CD14-positive monocyte (primary cell): ENCODE data around the gene FARP2. TPM values are rescaled to one million over a fixed set of nuclear protein-coding genes. Genes with fewer than 3 reads are reported as not detected.
A peak's percentile ranks its signal among the peaks of the same experiment; 100 is the strongest.
"Not testable (repeated sequence)": the region's sequence is repeated elsewhere in the genome, so short reads cannot be mapped to it uniquely, and the experiment has no call there.

Experiments used
- DNase-seq, 3 donors: peaks; one replicate each; pipeline ENCODE4 v3.0.0-alpha.2; 2011 to 2022
- H2AFZ ChIP-seq: 2 replicates; pipeline ENCODE4 v1.6.0; 2012; ENCODE audit warnings: mild to moderate bottlenecking, low read depth, low read length, inconsistent platforms; ENCODE audit not compliant: insufficient read depth, poor library complexity, severe bottlenecking
- H3K27ac ChIP-seq, 2 donors: 1 replicate in 1 of 2; 2 replicates in 1 of 2; pipeline ENCODE4 v1.5.1; 2012 to 2013; ENCODE audit warnings: low read length in 2 of 2, control low read depth in 1 of 2, inconsistent platforms in 1 of 2, low read depth in 1 of 2, mild to moderate bottlenecking in 1 of 2
- H3K27me3 ChIP-seq, 2 donors: one replicate each; pipeline versions ENCODE4 v1.6.0 to v1.6.1; 2011 to 2013; ENCODE audit warnings: low read length in 2 of 2; ENCODE audit not compliant: control insufficient read depth in 2 of 2, insufficient read depth in 2 of 2
- H3K36me3 ChIP-seq, 2 donors: replicated peaks in 1 of 2; 1 replicate in 1 of 2; 2 replicates in 1 of 2; pipeline versions ENCODE4 v1.5.1 to v1.6.1; 2012 to 2013; ENCODE audit warnings: low read length in 2 of 2, control low read depth in 1 of 2, inconsistent platforms in 1 of 2, mild to moderate bottlenecking in 1 of 2; ENCODE audit not compliant: insufficient read depth in 2 of 2, control insufficient read depth in 1 of 2
- H3K4me1 ChIP-seq, 2 donors: 1 replicate in 1 of 2; 2 replicates in 1 of 2; pipeline versions ENCODE4 v1.5.1 to v1.6.1; 2012 to 2013; ENCODE audit warnings: low read length in 2 of 2, control low read depth in 1 of 2, inconsistent platforms in 1 of 2, mild to moderate bottlenecking in 1 of 2, moderate library complexity in 1 of 2; ENCODE audit not compliant: insufficient read depth in 2 of 2, control insufficient read depth in 1 of 2
- H3K4me2 ChIP-seq: replicated peaks from 2 replicates; pipeline ENCODE3; 2012; ENCODE audit warnings: low read length, moderate library complexity, mild to moderate bottlenecking; ENCODE audit not compliant: poor library complexity, severe bottlenecking; ENCODE audit errors: extremely low read depth
- H3K4me3 ChIP-seq, 3 experiments: fragments of 200-600 bp in 1 of 3; sonication (generic) in 1 of 3; replicated peaks in 1 of 3; 1 replicate in 2 of 3; 2 replicates in 1 of 3; pipeline ENCODE4 v1.5.1; 2011 to 2013; ENCODE audit warnings: low read length in 3 of 3, mild to moderate bottlenecking in 3 of 3, control low read depth in 2 of 3, low read depth in 2 of 3, inconsistent platforms in 1 of 3, moderate library complexity in 1 of 3
- H3K79me2 ChIP-seq: 2 replicates; pipeline ENCODE4 v1.6.0; 2012; ENCODE audit warnings: mild to moderate bottlenecking, control low read depth, inconsistent platforms, low read length, moderate library complexity; ENCODE audit not compliant: insufficient read depth
- H3K9ac ChIP-seq: 2 replicates; pipeline ENCODE4 v1.6.0; 2017; ENCODE audit warnings: low read length, mild to moderate bottlenecking; ENCODE audit not compliant: insufficient read depth, poor library complexity, severe bottlenecking
- H3K9me3 ChIP-seq, 2 donors: replicated peaks in 1 of 2; 1 replicate in 1 of 2; 2 replicates in 1 of 2; pipeline versions ENCODE4 v1.5.1 to v1.6.1; 2012 to 2013; ENCODE audit warnings: low read length in 2 of 2, control low read depth in 1 of 2; ENCODE audit not compliant: control insufficient read depth in 1 of 2, insufficient read depth in 1 of 2
- H4K20me1 ChIP-seq: 2 replicates; pipeline ENCODE4 v1.6.0; 2012; ENCODE audit warnings: mild to moderate bottlenecking, low read length, control low read depth, moderate library complexity; ENCODE audit not compliant: insufficient read depth
- H3K27ac Mint-ChIP-seq, 7 donors: one replicate each; pipeline ENCODE4 v1.8.0; 2020; ENCODE audit warnings: mild to moderate bottlenecking in 7 of 7, mixed read lengths in 7 of 7, moderate library complexity in 6 of 7, inconsistent platforms in 2 of 7
- H3K27me3 Mint-ChIP-seq, 3 donors: one replicate each; pipeline ENCODE4 v1.8.0; 2021 to 2022; ENCODE audit warnings: low read depth in 3 of 3, mild to moderate bottlenecking in 3 of 3, mixed read lengths in 3 of 3, moderate library complexity in 3 of 3, inconsistent platforms in 1 of 3
- H3K36me3 Mint-ChIP-seq, 2 donors: one replicate each; pipeline ENCODE4 v1.8.0; 2020; ENCODE audit warnings: mixed read lengths in 2 of 2, inconsistent platforms in 1 of 2, mild to moderate bottlenecking in 1 of 2
- H3K4me1 Mint-ChIP-seq: one replicate; pipeline ENCODE4 v1.8.0; 2020; ENCODE audit warnings: mild to moderate bottlenecking, mixed read lengths
- H3K4me3 Mint-ChIP-seq, 2 donors: one replicate each; pipeline ENCODE4 v1.8.0; 2020; ENCODE audit warnings: mild to moderate bottlenecking in 2 of 2, mixed read lengths in 2 of 2, moderate library complexity in 1 of 2
- H3K9me3 Mint-ChIP-seq, 7 donors: one replicate each; pipeline ENCODE4 v1.8.0; 2020 to 2022; ENCODE audit warnings: mixed read lengths in 7 of 7, mild to moderate bottlenecking in 6 of 7, moderate library complexity in 6 of 7, inconsistent platforms in 2 of 7
- CTCF ChIP-seq: fragments of 200-600 bp; IDR thresholded peaks from one replicate; pipeline ENCODE4 v1.8.0; 2022; ENCODE audit warnings: antibody characterized with exemption, mild to moderate bottlenecking
- WGBS: methylation state at CpG from one replicate; pipeline ENCODE4 v1.1.5; 2013; ENCODE audit warnings: missing lambda C conversion rate; ENCODE audit not compliant: insufficient coverage; 5-methylcytosine and 5-hydroxymethylcytosine counted together
- intact Hi-C, 2 donors: fragments of 100-400 bp; cut with micrococcal nuclease; formaldehyde crosslinking; loops; one replicate each; pipeline versions ENCODE4 v1.15.0 to v1.15.1; 2023
- polyA plus RNA-seq, 3 donors: library from polyadenylated mRNA; depleted of rRNA in 1 of 3; unstranded in 2 of 3; stranded (reverse) in 1 of 3; fragments of 300-500 nt in 2 of 3; fragments of >200 nt in 1 of 3; fragmentation: Illumina TruSeq in 2 of 3; gene quantifications; 1 replicate in 2 of 3; 2 replicates in 1 of 3; pipeline ENCODE4 v1.2.3, GENCODE V29; 2012 to 2021

FARP2 gene
- polyA plus RNA-seq, 3 donors = 6.7 to 8.5 (median 7.3) TPM

- H3K9me3 Mint-ChIP-seq = no peaks in the 10 kb centered on the region
- no peak for DNase-seq
- Histone ChIP-seq H4K20me1 (peaks cover 67% of the 10 kb centered on the region), H3K4me1 (peaks cover 39 to 64% of the 10 kb centered on the region in 2 donors), H3K27ac (peak overlapping the region; percentile 98 to 99), H3K4me3 (peak overlapping the region; percentile 82 to 96 (median 88)), H3K4me2 (peak overlapping the region; percentile 89), H3K27me3 (no peaks in the 10 kb centered on the region), H3K9me3 (no peaks in the 10 kb centered on the region), H3K9ac (peak overlapping the region; percentile 89), H3K36me3 (no peaks in the 10 kb centered on the region), H2AFZ (peak overlapping the region; percentile 66), H3K79me2 (peaks cover 83% of the 10 kb centered on the region)
- peak overlapping the region; percentile 96 to 97 for H3K4me3 Mint-ChIP-seq
- H3K4me1 Mint-ChIP-seq = peaks cover 73% of the 10 kb centered on the region
- H3K27ac Mint-ChIP-seq = peak overlapping the region; percentile 96 to 100 (median 99)
- peaks cover 0 to 5% (median 2%) of the 10 kb centered on the region in 3 donors for H3K27me3 Mint-ChIP-seq
- intact Hi-C loops = loop anchor here in 1 of 2 donors (5.0 kb wide), 1 partner anchor 165 kb away; the partner anchor contains the start of gene PPP1R7
- H3K36me3 Mint-ChIP-seq = peaks cover 13% of the 10 kb centered on the region in 2 donors
- no CpG with 5 or more reads among the region's 4 CpGs for WGBS
- TF ChIP-seq CTCF = no peak
These were observed 39.3 kb upstream of the FARP2 start for GRCh38 chr2:241316825-241317224.

GRCh38 chr2:241317391-241317790 lies 38.7 kb upstream of the FARP2 start:
- Histone ChIP-seq H3K27ac (peak overlapping the region in 1 of 2 donors; percentile 98), H3K27me3 (no peaks in the 10 kb centered on the region), H4K20me1 (peaks cover 67% of the 10 kb centered on the region), H3K9ac (no peak overlapping the region), H3K79me2 (peaks cover 83% of the 10 kb centered on the region), H3K9me3 (no peaks in the 10 kb centered on the region), H2AFZ (no peak overlapping the region), H3K4me3 (peak overlapping the region; percentile 82 to 96 (median 88)), H3K36me3 (no peaks in the 10 kb centered on the region), H3K4me1 (peaks cover 44 to 70% of the 10 kb centered on the region in 2 donors), H3K4me2 (peak overlapping the region; percentile 89)
- no peak for TF ChIP-seq CTCF
- 100% methylated on average over 1 of the region's 4 CpGs for WGBS
- intact Hi-C loops = loop anchor here in 1 of 2 donors (5.0 kb wide), 1 partner anchor 165 kb away; the partner anchor contains the start of gene PPP1R7
- peak; percentile 37 to 52 (median 51) for DNase-seq
- Mint-ChIP-seq H3K4me1 (peaks cover 73% of the 10 kb centered on the region), H3K4me3 (peak overlapping the region; percentile 96 to 97), H3K27ac (peak overlapping the region; percentile 3 to 100 (median 98)), H3K27me3 (peaks cover 0 to 5% (median 2%) of the 10 kb centered on the region in 3 donors), H3K9me3 (no peaks in the 10 kb centered on the region), H3K36me3 (peaks cover 13% of the 10 kb centered on the region in 2 donors)

- H3K4me3 ChIP-seq, H2AFZ ChIP-seq, H3K27ac Mint-ChIP-seq, H3K9ac ChIP-seq, DNase-seq, H3K36me3 ChIP-seq, H3K27ac ChIP-seq, H3K4me3 Mint-ChIP-seq, H3K27me3 ChIP-seq, H3K9me3 Mint-ChIP-seq, H3K4me2 ChIP-seq, H3K9me3 ChIP-seq, H3K27me3 Mint-ChIP-seq: not testable (repeated sequence)
- intact Hi-C loops = loop anchor here in 1 of 2 donors (5.0 kb wide), 1 partner anchor 167 kb away; the partner anchor contains the start of gene PPP1R7
- 95% methylated on average over 4 of the region's 6 CpGs for WGBS
- Histone ChIP-seq H3K79me2 (peaks cover 83% of the 10 kb centered on the region), H4K20me1 (peaks cover 67% of the 10 kb centered on the region), H3K4me1 (peaks cover 36 to 69% of the 10 kb centered on the region in 2 donors)
- peaks cover 17 to 18% of the 10 kb centered on the region in 2 donors for H3K36me3 Mint-ChIP-seq
- H3K4me1 Mint-ChIP-seq = peaks cover 67% of the 10 kb centered on the region
These were observed 37.3 kb upstream of the FARP2 start for GRCh38 chr2:241318830-241319229.
